Measurements from ENCODE around the gene EPS15. TPM values are rescaled to one million over a fixed set of nuclear protein-coding genes. Genes with fewer than 3 reads are reported as not detected.
"Not testable (repeated sequence)": the region's sequence is repeated elsewhere in the genome, so short reads cannot be mapped to it uniquely, and the experiment has no call there.

EPS15 gene
- total RNA-seq = 86.2 TPM

DNA sequence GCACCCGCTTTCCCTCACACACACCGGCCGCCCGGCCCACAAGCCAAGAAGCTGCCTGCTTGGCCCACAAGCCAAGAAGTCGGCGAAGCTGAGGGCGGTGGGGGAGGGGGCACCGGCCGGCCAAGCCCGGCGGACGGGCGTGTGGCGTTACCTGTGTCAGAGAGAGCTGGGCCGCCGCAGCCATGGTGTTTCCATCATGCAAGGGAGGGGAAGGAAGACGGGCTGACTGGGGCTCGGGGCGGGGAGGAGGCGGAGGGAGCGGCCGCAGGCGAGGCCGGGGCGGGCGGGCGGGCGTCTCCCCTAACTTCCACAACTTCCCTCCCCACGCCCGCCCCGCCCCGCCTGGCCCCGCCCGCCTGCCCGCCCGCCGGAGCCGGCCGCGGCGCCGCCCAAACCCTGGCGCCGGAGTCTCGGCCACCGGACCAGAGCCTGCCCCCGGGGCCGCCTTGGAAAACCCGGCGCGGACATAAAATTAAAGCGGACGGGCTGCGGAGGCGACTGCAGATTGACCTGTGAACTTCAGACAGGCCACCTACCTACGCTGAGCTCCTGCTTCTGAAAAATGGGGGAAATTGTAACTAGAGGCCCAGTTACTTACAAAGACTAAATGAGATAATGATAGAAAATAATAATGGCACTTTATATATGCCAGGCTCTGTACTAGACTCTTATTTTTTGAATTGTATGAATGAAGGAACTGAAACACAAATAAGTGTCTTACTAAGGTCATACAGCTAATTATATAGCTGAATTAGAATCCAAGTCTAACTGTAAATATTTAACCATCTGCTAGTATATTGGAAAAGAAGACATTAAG lies at the start of gene EPS15:
TSS of gene EPS15 (minus strand) at position 219 of the 817 bp plus-strand sequence. CDS start at position 184, 35 bp downstream.
- DNase-seq (ENCODE audit: low spot score) = peak; percentile 93

DNA sequence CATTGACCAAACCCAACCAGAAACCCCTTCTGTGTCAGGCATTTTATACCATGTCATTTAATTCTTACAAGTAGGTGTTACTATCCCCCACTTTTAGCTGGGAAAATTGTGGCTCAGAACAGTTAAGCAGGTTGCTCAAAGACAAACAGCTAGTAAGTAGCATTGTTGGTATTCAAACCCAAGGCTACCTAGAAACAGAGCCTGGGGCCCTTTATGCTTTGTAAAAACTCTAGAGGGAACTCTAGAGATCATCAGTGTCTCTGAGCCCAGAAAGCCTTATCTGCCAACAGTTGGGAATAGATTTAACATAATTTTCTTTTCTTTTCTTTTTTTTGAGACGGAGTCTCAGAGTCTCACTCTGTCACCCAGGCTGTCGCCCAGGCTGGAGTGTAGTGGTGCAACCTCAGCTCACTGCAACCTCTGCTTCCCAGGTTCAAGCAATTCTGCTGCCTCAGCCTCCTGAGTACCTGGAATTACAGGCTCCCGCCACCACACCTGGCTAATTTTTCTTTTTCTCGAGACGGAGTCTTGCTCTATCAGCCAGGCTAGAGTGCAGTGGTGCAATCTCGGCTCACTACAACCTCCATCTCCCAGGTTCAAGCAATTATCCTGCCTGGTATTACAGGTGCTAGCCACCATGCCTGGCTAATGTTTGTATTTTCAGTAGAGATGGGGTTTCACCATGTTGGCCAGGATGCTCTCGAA lies 49.3 kb upstream of the EPS15 start:
- no peak for DNase-seq (ENCODE audit: low spot score)

DNA sequence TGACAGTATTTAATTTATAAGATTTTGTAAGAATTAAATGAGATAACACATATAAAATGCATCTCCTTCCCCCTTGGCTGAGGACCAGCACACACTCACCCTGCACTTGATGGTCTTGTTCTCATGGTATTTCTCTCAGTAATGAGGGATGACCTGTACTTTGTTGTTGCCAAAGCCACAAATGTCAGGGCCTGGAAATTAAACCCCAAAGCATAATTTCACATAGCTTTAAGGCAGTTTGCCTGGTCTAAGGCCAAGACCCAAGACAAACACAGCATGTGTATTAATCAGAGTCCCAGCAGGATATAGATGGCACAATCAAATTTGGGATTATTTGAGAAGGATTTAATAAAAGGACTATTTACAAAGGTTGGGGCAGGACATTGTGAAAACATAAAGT lies 48.6 kb upstream of the EPS15 start:
- DNase-seq (ENCODE audit: low spot score) = no peak

DNA sequence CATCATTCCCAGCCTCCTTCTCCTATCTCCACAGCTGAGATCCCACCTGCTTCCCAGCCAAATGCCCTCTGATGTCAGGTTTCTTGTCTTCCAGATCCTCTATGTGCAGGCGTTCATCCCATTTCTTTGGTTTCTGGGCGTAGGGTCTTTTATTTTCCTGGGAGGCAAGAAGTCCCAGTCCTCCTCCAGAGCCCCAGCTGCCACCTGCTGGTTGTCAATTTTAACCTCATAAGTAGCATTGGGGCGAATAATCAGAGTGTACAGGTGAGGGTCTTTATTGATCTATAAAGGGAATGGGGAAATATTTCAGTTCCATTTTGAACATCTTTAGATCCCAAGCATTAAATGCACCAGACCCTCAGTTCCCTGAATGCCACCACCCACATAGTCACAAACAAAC lies 47.2 kb upstream of the EPS15 start:
- no peak for DNase-seq (ENCODE audit: low spot score)

DNA sequence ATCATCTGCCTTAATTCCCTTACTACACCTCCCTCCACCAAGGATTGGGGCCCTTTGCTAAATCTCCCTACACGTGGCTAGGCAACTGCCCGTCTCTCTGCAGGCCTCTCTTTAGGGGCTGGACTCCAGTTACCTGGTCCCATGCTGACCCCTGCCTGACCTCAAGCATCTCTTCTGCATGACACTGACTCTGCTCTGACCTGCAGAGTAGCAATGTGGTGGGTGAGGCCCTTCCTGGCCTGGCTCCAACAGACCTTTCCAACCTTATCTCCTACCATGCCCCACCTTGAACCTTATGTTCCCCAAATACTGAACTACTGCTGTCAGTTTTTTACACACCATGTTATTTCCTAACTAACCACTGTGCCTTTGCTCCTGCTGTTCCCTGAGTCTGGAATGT lies 45.9 kb upstream of the EPS15 start:
- no peak for DNase-seq (ENCODE audit: low spot score)

DNA sequence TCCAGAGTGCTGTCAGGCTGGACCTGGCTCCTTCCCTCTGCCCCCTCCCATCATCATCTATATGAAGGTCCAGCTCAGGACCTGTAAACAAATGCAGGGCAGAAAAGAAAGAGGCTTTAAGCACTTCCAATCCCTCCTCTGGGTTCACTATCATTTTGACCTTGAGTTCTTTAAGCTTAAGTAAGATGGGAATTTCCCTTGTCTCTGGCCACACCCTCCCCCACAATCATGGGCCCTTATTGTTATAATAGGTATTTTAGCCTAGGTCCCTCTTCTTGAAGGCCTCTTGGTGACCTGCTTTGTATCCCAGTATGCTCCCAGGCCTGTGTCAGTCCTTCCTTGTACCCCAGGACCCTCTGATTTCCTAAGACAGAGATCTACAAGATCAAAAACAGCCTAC lies 45.1 kb upstream of the EPS15 start:
- DNase-seq (ENCODE audit: low spot score) = no peak

DNA sequence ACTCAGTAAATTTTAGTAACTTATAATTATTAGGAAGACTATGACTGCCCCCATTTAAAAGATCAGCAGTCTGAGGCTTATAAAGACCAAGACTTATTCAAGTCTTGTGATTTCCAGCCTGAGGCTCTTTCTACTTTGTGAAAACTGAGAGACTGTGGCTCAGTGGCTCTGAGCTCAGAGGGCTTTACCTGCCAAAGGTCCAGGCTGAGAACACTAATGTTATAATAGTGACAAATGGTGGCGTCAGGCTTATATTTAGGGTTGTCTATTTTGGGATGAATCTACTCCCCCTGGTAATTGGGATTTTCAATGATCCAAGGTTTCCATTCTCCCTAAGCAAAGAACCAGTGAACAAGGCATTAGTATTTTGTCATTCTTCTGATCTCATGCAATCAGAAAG lies 42.6 kb upstream of the EPS15 start:
- no peak for DNase-seq (ENCODE audit: low spot score)

DNA sequence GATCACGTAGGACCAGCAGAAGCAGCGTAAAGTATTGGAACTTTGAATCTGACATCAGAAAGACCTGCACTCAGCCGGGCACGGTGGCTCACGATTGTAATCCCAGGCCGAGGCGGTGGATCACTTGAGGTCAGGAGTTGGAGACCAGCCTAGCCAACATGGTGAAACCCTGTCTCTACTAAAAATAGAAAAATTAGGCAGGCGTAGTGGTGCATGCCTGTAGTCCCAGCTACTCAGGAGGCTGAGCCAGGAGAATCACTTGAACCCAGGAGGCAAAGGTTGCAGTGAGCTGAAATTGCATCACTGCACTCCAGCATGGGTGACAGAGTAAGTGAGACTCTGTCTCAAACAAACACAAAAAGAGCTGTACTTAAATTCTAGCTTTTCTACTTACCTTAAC lies 41.8 kb upstream of the EPS15 start:
- not testable (repeated sequence) for DNase-seq (ENCODE audit: low spot score)

DNA sequence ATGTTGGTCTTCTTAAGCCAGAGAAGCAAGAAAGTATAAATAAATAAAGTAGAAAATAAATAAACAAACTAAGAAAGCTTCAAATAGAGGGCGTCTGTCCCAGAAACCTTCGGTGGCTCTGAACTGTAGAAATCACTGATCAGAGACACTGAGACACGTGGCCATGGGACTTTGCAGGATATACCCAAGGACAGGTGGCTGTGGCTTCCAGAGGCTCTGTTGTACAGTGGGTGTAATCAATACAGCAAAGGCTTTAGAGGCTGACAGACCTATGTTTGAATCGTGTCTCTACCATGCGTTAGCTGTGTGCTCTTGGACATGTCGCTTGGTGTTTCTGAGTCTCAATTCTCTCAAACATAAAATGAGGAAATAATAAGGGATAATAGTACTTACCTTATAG lies 41.0 kb upstream of the EPS15 start:
- DNase-seq (ENCODE audit: low spot score) = no peak

DNA sequence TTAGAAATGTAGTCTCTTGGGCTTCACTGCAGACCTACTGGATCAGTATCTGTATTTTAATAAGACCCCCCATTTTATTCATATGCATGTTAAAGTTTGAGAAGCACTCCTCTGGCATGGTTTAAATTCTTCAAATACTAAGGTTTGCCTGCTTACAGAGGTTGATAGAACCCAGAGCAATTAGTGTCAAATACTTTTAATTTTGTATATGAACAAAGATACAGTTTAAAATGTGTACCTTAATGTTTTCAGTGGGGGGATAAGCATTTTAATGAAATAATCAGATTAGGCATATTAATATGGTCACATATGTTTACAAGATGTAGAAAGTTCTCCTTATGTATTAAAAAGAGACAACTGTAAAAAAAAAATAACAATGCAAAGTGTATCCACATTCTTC lies 40.4 kb upstream of the EPS15 start:
- DNase-seq (ENCODE audit: low spot score) = no peak

DNA sequence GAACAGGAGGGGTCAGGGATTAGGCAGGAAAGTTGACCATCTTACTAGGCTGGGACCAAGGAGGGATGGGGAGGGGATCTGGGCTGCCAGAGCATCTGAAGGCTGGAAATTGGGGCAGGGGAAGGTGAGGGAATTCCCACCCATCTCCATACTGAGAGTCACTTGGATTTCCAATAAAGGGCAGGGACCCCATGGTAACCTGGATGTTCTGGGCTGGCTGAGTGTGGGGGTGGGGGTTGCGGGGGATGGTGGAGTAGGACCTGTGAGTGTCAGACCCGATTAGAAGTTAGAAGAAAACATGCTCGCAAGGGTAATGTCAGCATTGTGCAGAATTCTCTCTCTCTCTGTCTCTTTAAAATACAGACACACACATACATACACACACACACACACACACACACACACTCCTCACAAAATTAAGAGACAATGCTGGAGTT lies 40.0 kb upstream of the EPS15 start:
- DNase-seq (ENCODE audit: low spot score) = no peak

DNA sequence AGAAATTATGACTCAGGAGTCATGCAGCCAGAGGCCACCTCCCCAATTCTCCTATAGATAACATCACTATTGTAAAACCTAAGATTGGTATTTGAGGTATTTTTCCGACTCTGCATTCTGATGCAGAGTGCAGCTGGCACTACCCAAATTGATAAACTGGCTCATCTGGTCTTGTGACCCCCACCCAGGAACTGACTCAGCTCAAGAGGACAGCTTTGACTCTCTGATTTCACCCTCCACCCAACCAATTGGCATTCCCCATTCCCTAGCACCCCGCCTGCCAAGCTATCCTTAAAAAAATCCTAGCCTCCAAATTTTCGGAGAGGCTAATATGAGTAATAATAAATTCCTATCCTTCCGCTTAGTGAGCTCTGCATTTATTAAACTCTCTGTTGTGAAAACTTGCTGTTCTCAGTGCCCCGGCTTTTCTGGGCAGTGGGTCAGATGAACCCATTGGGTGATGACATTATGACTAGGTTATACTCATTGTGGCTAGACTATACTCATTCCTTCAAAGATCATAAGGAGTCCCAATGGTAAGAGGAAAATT lies 39.4 kb upstream of the EPS15 start:
- DNase-seq (ENCODE audit: low spot score) = no peak

DNA sequence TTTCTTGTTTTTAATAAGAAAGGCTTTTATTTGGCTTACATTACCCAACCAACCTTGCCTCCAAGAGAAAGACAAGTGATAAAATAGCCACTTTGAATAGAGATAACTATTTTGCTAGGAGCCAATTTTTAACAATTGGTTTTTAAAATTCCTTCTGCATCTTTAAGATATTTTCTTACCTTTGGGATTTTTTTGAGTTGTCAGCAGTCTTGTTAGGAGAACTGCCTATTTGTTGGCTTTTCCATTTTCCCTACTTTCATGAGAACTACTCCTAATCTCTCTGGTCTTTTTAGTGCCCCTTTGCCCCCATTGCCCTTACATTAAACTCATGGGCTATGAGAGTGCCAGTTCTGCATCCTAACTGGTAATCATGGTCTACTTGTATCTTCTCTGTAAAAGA lies 38.1 kb upstream of the EPS15 start:
- DNase-seq (ENCODE audit: low spot score) = no peak

DNA sequence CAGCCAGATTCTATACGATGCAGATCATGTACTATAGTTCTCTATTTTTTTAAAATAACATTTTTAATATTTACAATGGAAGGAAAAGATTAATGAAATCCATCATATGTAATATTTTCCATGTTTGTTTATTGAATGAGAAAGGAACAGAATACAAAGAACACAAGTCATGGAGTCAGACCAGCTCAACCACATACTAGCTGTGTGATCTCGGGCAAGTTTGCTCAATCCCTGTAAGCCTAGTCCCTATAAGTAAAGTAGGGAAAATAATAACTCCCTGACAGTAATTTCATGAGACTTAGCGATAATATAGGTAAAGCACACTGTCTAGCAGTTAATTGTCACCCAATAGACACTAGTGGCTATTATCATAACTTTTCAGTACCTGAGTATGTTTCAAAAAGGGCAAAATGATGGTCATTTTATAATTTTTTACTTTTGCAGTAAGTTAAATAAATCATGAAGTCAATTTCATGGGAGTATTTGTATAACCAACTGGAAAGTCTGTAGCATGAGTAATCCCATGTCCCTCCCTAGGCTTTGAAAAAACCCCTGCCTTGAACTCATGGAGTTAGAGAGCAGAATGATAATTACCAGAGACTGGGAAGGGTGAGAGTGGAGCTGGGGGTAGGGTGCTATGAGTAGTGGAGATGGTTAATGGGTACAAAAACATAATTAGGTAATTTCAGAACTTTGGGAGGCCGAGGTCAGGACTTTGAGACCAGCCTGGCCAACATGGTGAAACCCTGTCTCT lies 37.0 kb upstream of the EPS15 start:
- DNase-seq (ENCODE audit: low spot score) = no peak

DNA sequence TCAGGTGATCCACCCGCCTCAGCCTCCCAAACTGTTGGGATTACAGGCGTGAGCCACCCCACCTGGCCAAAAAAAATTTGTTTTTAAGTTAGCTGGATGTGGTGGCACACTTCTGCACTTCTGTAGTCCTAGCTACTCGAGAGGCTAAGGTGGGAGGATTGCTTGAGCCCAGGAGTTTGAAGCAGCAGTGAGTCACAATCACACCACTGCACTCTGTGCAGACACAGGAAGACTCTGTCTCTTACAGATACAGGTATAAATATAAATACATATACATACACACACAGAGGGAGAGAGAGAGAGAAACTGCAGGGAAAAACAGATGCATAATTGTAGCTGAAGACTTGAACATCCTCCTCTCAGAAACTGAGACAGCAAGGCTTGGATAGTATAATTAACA lies 34.8 kb upstream of the EPS15 start:
- DNase-seq (ENCODE audit: low spot score) = no peak

DNA sequence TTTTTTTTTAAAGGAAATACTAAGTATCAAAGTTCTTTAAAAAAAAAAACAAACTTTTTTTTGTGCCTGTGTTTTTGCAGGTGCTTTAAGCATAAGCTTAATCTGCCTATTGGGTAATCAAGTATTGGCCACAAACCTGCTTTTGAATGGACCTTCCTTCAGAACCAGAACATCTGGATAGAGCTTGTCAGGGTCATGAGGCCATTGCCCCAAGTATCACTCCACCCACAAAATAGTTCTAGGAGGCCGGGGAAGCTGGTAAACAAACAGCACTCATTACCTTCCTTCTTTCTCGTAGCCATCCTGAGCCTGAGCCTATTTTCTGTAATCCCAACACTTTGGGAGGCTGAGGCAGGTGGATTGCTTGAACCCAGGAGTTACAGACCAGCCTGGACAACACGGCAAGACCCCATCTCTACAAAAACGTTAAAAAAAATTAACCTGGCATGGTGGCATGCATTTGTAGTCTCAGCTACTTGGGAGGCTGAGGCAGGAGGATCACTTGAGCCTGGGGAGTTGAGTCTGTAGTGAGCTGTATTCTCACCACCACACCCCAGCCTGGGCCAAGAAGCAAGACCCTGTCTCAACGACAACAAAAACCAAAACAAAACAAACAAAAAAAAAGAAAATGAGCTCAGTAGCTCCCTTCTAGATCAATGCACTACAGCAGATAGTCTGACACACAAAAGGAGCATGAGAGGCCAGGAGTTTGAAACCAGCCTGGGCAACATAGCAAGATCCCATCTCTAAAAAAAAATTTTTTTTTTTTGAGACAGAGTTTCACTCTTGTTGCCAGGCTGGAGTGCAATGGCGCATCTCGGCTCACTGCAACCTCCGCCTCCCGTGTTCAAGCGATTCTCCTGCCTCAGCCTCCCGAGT lies 34.1 kb upstream of the EPS15 start:
- DNase-seq (ENCODE audit: low spot score) = no peak

DNA sequence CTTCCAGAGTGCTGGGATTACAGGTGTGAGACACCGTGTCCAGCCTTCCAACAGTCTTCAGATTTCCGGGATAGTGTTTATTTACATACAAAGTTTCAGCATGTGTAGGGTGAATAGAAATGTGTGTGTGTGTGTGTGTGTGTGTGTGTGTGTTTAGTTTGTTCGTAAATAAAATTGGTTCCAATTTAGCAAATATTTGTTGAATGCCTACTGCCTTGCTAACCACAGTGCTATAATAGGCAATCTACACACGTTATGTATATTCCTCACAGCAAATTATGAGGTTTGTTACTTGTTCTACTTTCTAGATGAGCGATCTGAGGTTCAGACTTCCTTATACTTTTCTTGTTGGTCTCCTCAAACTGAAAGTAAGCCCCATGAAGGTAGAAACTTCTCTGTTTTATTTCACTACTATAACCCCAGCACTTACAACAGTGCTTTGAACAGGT lies 32.8 kb upstream of the EPS15 start:
- no peak for DNase-seq (ENCODE audit: low spot score)

DNA sequence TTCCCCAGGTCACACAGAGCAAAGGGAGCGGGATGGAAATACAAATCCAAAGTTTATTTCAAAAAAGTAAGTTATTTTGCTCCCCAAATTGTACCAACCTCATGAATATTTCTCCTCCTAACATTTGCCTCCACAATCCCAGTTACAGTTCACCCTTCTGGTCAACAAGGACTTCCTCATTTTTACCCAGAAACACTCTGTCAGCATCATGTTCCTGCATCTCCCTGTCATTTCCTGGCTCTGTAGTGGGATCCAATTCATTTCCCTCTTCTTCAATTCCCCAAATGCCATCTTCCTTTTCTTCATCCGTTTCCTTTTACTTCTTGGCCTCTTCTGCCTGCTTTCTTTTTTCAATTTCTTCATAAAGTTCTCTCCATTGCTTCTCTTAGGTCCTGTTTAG lies 32.0 kb upstream of the EPS15 start:
- DNase-seq (ENCODE audit: low spot score) = no peak

DNA sequence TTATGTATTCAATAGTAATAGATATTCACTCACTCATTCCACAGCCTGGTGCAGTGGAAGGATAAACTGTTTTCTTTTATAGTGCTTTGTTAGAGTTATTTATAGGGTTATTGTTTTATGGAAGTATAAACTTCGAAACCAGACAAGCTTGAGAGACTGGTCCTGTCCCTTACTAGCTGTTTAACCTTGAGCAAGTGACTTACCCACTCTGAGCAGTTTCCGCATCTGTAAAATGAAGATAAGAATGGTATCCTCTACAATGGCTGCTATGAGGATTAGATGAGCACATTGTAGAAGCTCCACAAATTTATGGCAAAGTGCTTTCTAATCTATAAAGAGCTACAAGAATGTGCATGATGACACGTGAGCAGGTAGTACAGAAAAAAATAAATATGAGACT lies 30.8 kb upstream of the EPS15 start:
- no peak for DNase-seq (ENCODE audit: low spot score)

DNA sequence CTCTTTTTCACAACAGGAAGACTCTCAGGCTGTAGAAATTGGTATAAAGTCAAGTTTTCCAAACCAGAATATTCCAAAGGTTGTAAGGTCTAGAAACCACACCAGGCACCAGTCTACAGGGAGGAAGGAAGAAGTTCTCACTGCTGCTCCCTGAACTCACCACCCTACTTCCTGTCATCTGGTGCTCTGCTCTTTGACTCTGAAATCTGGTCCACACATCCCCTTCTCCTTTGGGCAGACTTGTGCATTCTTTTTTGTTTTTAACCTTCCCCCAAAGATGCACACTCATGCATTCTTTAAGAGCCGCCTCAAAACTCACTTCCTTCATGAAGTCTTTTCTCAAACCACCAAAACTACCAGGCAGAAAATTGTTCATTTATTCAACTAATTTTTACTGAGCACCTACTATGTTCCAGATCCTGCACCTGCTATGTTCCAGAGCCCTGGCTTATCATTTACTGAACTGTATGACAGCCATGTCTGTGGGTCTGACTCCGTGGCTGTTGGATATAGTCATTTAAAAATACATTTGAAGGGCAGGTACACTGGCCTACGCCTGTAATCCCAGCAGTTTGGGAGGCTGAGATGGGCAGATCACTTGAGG lies 30.1 kb upstream of the EPS15 start:
- no peak for DNase-seq (ENCODE audit: low spot score)

DNA sequence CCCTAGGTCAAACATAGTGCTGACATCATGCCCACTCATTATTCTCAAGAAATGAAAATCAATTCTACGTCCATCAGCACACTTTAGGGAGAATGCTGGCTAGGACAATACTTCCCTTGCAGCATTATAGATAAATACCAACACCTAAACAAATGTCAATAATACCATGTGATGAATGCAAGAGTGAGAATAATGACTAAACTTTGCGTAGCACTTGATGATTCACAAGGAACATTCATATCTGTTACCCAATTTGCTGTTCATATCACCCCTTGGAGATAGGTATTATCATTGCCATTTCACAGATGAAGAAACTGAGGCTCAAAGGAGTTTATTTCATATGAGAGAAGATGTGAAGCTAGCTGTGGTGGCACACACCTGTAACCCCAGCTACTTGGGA lies 24.8 kb upstream of the EPS15 start:
- DNase-seq (ENCODE audit: low spot score) = no peak
